Measurements from ENCODE around the gene ZNF236.
"Not testable (repeated sequence)": the region's sequence is repeated elsewhere in the genome, so short reads cannot be mapped to it uniquely, and the experiment has no call there.

The ZNF236 gene

GRCh38 chr18:76822506-76823160, at the start of gene ZNF236:
Gene ZNF236 (plus strand): TSS chr18:76822557. CDS start chr18:76822608, 51 bp downstream.
- peak; percentile 71 for DNase-seq

- DNase-seq: no peak
Measured at GRCh38 chr18:76772665-76773064, 49.7 kb upstream of the ZNF236 start.

GRCh38 chr18:76777036-76777435, 45.3 kb upstream of the ZNF236 start:
- DNase-seq: not testable (repeated sequence)

GRCh38 chr18:76783786-76784484, 38.4 kb upstream of the ZNF236 start:
- no peak for DNase-seq

- no peak for DNase-seq
Measured at GRCh38 chr18:76785872-76786271, 36.5 kb upstream of the ZNF236 start.

- no peak for DNase-seq
Measured at GRCh38 chr18:76788571-76789317, 33.6 kb upstream of the ZNF236 start.

GRCh38 chr18:76791106-76791505, 31.3 kb upstream of the ZNF236 start:
- no peak for DNase-seq

DNA sequence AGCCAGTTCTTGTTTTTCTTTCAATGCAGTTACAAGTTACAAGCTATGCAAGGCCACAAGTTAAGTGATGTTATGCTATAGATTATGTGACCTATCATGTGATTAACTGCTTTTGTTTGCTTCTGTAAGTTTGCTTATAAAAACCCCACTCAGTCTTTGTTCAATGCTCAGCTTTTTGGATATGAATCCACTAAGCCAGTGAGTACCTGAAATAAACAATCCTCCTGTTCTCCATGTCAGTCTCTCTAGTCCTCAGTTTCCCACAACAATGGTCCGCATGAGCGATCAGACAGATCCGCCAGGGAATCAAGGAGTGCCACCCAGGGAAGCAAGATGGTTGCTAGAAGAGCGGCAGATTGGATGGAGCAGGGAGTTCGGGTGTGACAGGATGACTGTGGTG, 30.7 kb upstream of the ZNF236 start:
- no peak for DNase-seq

GRCh38 chr18:76794326-76794725, 28.0 kb upstream of the ZNF236 start:
- DNase-seq: no peak

DNA sequence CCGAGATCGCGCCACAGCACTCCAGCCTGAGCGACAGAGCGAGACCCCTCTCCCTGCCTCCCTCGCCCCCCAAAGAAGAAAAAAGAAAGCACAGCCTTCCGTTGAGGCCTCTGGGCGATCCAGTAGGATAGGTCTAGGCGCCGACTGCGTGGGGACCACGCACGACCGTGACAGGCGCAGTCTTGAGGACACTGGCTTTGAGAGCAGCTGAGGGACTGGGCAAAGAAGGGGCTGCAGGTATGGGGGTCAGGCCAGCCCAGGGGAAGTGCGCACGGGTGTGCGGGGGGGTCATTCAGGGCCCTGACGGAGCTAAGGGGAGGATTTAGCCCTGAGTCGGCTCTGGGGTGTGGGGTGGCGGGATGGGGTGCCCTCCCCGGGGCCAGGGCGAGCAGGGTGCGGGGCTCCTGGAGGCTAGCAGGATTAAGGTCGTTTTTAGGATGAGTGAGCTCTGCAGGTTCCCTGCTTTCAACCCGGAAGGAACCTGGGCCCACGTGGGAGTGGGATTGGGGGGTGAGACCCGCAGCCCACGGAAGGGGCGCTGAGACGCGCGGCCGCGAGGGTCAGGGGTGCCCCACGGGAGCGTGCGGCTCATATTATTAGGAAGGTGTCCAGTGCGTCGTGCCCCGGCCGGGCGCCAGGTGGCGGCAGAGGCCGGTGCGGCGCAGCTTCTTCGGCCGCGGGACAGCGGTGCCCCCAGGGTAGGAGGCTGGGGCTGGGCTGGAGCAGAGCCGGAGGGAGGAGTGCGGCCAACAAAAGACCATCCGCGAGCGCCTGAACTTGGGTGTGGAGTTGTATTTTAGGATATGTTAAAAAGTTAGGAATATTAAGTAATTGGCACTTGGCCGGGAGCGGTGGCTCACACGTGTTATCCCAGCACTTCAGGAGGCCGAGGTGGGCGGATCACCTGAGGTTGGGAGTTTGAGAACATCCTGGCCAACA, 20.5 kb upstream of the ZNF236 start:
- DNase-seq: peak; percentile 53

GRCh38 chr18:76803413-76803812, 18.9 kb upstream of the ZNF236 start:
- DNase-seq: no peak

DNA sequence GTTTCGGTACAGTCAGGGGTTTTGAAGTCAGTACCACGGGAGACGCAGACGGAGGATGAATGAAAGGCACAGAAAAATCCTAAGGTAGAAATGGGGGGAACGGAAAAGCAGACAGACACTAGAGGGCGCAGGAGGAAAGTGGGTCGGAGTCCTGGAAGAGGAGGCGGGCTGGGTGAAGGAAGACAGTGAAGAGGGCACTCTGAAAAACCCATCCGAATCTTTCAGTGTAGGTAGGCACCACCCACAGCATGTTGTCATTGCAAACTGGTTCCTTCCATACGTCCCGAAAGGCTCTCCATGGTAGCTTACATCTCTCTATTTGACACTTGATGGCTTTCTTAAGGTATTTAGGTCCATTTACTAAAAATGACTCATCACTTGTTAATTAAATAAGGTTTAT, 18.5 kb upstream of the ZNF236 start:
- DNase-seq: peak; percentile 72

DNA sequence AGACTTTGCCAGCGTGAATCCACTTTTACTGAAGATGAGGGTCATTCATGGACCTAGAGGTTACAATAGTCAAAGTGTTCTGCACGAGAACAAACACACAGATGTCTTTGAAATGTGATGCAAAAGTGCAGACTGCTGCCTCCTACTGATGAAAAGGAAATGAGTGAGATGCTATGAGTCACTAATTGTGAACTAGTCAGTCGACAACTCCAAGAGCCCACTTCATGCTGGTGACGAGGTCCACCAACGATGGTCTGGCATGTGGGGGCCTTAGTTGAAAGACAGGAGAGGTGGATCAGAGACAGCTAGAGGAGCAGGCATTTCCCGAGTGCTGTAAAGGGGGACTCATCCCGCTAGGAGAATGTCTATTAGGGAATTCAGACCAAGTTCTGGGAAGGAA, 17.1 kb upstream of the ZNF236 start:
- no peak for DNase-seq

- DNase-seq: no peak
Measured at GRCh38 chr18:76806301-76806700, 16.1 kb upstream of the ZNF236 start.

DNA sequence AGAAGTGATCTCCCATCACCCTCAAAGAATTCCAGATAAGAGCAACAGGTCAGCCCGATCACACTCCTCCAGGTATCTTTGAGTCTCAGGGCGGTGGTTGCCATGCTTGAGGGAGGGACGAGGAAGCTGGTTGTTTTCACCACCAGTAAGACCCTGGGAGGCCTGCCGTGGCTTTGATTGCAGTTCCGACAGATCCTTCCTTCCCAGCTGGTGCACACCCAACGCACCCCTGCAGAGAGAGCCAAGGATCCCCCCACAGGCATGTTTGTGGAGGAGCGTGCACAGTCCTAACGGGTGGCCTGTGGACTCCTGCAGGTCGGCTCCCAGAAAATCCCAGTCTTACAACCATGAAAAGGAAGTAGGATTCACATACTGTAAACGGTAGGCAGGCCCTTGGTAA, 13.8 kb upstream of the ZNF236 start:
- no peak for DNase-seq

DNA sequence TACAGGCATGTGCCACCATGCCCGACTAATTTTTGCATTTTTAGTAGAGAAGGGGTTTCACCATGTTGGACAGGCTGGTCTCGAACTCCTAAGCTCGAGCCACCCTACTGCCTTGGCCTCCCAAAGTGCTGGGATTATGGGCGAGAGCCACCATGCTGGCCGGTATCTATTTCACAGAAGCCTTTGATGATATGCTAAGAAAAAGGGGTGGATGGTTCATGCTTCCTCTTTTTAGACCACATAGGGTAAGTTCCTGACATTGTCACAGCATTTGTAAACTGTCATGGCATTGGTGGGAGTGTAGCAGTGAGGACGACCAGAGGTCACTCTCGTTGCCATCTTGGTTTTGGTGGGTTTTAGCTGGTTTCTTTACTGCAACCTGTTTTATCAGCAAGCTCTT, 10.8 kb upstream of the ZNF236 start:
- not testable (repeated sequence) for DNase-seq

GRCh38 chr18:76814256-76814655, 8.1 kb upstream of the ZNF236 start:
- DNase-seq: no peak

GRCh38 chr18:76816127-76816526, 6.2 kb upstream of the ZNF236 start:
- DNase-seq: no peak

DNA sequence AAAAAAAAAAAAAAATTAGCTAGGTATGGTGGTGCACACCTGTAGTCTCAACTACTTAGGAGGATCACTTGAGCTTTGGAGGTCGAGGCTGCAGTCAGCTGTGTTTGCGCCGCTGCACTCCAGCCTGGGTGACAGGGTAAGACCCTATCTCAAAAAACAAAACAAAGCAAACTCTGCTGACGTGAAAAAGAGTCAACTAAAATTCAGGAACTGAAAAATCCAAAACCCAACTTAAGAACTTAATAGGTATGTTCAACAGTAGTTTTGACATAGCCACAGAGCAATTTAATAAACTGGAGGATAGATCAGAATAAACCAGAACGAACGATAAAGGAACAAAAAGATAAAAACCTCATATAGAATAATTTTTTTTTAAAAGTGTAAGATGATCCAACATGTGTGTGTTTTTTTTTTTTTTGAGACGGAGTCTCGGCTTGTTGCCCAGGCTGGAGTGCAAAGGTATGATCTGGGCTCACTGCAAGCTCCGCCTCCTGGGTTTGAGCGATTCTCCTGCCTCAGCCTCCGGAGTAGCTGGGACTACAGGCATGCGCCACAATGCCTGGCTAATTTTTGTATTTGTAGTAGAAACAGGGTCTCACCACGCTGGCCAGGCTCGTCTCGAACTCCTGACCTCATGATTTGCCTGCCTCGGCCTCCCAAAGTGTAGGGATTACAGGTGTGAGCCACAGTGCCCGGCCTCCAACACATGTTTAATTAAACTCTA, 4.3 kb upstream of the ZNF236 start:
- DNase-seq: no peak

DNA sequence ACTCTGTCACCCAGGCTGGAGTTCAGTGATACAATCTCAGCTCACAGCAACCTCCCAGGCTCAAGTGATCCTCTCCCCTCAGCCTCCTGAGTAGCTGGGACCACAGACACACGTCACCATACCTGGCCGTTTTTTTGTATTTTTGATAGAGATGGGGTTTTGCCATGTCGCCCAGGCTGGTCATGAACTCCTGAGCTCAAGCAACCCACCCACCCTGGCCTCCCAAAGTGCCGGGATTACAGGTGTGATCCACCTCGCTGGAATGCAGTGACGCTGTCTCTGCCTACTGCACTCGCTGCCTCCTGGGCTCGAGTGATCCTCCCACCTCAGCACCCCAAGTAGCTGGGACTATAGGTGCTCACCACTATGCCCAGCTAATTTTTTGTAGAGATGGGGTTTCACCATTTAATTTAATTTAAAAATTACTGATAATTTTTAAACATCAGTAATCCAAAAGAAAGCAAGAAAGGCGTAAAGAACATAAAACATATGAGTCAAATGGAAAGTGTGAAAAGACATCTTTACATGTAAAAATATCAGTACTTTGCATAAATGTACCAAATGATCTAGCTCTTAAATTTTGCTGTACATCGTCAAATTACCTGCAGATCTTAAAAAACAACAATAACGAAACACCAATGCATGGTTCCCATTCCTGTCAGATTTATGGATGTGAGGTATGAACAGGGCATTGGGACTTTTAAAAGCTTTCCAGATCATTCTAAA, 2.8 kb upstream of the ZNF236 start:
- no peak for DNase-seq

DNA sequence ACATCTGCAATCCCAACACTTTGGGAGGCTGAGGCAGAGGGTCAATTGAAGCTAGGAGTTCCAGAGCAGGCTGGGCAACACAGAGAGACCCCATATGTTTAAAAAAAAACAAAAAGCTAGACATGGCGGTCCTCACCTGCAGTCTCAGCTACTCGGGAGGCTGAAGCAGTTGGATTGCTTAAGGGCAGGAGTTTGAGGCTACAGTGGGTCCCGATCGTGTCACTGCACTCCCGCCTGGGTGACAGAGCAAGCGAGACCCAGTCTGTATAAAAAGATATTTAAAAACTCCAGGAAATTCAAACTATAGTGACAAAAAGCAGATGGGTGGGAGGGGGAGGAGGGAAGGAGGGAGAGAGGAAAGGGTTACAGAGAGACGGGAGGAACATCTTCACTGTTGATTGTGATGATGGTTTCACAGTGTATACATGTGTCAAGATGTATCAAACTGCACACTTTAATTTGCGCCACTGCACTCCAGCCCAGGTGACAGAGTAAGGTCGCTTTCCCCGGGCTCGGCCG, 942 bp upstream of the ZNF236 start:
- peak; percentile 14 for DNase-seq

Data from activated naive CD4-positive, alpha-beta T cell treated with Interleukin-2 at 50 U/mL for 16 hours (primary cell).